Measurements from ENCODE around the gene DNAH11.
"Not testable (repeated sequence)": the region's sequence is repeated elsewhere in the genome, so short reads cannot be mapped to it uniquely, and the experiment has no call there.

Gene DNAH11, protein sequence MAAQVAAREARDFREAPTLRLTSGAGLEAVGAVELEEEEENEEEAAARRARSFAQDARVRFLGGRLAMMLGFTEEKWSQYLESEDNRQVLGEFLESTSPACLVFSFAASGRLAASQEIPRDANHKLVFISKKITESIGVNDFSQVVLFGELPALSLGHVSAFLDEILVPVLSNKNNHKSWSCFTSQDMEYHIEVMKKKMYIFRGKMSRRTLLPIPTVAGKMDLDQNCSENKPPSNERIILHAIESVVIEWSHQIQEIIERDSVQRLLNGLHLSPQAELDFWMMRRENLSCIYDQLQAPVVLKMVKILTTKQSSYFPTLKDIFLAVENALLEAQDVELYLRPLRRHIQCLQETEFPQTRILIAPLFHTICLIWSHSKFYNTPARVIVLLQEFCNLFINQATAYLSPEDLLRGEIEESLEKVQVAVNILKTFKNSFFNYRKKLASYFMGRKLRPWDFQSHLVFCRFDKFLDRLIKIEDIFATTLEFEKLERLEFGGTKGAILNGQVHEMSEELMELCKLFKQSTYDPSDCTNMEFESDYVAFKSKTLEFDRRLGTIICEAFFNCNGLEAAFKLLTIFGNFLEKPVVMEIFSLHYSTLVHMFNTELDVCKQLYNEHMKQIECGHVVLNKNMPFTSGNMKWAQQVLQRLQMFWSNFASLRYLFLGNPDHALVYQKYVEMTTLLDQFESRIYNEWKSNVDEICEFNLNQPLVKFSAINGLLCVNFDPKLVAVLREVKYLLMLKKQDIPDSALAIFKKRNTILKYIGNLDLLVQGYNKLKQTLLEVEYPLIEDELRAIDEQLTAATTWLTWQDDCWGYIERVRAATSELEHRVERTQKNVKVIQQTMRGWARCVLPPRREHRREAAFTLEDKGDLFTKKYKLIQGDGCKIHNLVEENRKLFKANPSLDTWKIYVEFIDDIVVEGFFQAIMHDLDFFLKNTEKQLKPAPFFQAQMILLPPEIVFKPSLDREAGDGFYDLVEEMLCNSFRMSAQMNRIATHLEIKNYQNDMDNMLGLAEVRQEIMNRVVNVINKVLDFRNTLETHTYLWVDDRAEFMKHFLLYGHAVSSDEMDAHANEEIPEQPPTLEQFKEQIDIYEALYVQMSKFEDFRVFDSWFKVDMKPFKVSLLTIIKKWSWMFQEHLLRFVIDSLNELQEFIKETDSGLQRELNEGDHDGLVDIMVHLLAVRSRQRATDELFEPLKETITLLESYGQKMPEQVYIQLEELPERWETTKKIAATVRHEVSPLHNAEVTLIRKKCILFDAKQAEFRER (N-terminal part only)

DNA sequence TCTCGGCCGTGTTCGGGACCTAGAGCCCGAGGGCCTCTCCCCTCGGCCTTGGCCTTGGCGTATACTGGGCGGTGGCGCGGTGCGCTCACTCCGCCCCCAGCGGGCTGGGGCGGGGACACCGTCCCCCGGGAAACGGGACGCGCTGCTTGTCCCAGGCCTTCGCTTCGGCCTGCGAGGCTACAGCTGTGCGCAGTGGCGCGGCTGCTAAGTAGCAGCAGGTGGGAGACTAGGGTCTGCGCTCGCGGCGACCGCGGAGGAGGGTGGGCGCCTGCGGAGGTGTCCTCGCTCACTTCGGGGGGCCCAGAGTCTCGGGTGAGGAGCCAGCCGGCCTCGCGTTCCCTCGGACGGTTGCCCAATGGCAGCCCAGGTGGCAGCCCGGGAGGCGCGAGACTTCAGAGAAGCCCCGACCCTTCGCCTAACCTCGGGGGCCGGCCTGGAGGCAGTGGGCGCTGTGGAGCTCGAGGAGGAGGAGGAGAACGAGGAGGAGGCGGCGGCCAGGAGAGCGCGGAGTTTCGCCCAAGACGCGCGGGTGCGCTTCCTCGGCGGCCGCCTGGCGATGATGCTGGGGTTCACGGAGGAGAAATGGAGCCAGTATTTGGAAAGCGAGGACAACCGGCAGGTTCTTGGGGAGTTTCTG, at the start of gene DNAH11:
Gene DNAH11, plus strand, starts transcription at position 149 of the 637 bp plus-strand sequence. Its CDS starts 207 bp downstream, at position 356.
- DNase-seq, result peak in 2 of 56 donors; percentile 2 to 31

DNA sequence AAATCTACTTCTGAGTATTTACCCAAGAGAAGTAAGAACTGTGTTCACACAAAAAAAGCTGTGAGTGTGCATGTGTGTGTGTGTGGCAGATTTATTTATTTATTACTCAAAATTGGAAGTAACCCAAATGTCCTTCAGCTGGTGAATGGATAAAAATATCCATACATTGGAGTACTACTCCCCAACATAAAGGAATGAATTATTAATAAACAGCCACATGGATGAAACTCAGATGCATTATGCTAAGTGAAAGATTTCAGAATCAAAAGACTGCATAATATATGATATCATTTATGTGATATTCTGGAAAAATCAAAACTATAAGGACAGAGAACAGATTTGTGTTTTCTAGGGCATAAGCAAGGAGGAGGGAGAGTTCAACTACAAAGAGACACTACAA, 47.1 kb upstream of the DNAH11 start:
- DNase-seq, result no peak

DNA sequence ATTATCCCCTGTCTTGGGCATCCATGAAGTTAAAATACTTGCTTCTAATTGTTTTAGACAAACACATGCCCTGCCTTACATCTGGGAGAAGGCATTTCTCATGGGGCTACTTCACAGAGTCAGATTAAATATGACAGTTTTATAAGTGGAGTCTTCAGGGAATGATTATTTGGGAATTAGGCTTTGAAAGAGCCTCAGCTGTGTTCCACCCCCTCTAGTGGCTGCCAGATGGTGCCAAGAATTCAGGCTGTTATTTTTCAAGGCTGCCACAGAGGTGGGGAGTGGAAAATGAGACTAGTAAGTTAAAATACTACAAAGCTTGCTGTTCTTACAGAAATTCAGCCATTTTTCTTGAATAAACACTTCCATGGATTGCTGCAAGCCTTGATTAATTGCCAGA, 45.8 kb upstream of the DNAH11 start:
- no peak for DNase-seq

DNA sequence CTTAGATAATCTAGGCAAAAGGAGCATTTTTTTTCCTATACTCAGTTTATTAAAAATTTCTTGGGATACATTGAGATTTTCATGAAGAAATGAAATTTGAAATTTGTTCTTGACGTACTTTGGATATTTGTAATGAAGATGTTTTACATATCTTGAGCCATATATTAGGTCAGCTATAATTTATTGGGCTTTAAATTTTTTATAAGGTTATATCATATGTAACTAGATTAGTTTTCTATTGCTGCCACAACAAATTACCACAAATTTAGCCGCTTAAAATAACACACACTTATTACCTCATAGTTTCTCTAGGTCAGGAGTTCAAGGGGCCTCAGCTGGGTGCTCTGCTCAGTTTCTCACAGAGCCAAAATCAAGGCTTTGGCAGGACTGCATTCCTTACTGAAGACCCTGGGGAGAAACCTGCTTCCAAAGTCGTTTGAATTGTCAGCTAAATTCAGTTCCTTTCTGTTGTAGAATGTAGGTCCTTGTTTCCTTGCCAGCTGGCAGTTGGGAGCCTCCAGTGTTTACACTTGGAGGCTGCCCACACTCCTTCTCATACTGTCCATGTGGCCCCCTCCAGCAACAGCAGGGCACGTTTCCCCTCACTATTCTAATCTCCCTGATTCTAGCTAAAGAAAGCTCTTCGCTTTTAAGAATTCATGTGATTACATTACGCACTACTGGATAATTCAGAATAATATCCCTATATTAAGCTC, 42.6 kb upstream of the DNAH11 start:
- DNase-seq, result no peak

DNA sequence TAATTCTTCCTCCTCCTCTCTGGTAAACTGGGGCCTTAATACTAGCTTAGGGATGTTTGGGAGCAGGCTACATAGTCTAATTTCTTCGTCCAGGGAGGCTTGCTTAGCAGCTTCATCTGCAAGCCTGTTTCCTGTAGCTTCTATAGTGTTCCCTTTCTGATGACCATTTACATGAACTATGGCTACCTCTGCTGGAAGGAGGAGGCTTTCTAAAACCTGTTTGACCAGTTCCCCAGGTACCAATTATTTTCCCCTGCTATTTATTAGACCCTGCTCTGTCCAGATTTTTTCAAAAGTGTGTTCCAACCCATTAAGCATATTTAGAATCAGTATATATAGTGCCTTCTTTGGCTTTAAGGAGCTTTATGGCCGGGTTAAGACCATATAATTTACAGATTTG, 38.8 kb upstream of the DNAH11 start:
- no peak for DNase-seq

DNA sequence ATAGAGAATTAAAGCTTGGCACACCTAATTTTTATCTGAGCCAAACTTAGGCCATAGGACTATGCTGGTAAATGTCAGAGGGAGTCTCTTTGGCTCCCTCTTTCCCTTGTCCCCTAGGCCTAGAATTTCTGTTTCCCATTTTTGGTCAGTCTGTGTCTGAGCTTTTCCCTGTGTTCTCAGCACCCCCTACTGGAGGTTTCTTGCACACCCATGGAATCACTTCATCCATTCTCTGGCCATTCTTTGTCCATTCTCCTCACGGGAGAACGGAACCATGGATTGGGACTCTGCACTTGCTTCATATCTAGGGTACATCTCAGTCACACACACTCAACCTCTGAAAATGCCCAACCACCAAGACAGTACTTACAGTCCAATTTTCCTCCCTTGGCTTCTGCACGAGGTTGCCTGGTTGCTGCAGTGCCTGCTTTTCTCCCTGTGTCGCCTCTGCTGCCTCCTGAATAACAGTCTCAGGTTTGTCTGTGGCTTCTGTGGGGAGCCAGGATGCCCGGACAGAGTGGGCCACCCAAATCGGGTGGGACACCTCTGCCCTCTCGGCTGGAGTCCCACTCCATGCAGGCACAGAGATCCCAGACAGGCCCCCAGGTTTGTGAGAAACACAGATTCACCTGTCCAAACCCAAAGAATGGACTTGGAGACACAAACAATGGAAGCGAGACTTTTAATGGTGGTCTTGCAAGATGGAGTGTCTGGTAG, 35.1 kb upstream of the DNAH11 start:
- peak in 30 of 56 donors; percentile 0 to 54 (median 8) for DNase-seq

DNA sequence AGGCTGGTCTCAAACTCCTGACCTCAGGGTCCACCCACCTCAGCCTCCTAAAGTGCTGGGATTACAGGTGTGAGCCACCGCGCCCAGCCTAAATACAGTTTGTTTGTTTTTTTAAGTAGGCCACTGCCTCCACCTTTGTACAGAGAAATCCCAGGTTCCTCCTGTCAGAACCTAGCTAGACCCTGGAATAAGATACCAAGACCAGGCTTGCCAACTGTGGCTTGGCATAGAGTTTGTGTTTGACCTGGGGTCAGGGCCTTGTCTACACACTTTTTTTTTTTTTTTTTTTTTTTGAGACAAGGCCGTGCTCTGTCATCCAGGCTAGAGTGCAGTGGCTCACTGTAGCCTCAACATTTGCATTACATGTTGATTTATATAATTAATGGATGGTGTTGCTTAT, 34.3 kb upstream of the DNAH11 start:
- no peak for DNase-seq

DNA sequence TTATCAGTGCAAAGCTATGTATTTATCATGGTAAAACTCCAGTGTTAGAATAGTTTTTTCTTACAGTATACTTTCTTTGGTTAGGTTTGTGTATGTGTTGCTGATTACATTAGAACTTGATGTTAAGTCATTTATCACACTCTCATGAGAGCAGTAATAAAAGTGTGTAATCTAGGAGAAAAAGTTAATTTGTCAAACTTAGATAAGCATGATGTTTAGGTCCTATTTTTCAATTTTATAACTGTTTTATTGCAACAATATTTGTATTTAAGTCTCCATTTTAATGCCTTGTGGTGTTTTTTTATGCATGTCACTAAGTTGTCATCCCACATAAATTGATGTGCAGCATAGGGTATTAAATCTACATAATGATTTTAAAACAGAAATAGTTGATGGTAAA, 28.8 kb upstream of the DNAH11 start:
- no peak for DNase-seq

DNA sequence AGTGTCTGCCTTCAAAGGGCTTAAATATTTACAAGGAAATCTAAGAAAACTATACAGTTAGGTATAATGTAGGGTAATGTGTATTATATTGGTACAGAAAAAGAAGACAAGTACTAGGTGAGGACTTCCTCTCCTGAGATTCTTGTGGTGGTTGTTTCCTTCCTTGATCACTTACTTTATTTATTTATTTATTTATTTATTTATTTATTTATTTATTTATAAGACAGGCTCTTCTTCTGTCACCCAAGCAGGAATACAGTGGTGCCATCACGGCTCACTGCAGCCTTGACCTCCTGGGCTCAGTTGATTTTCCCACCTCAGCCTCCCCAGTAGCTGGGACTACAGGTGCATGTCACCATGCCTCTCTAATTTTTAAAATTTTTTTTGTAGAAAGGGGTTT, 18.2 kb upstream of the DNAH11 start:
- no peak for DNase-seq

DNA sequence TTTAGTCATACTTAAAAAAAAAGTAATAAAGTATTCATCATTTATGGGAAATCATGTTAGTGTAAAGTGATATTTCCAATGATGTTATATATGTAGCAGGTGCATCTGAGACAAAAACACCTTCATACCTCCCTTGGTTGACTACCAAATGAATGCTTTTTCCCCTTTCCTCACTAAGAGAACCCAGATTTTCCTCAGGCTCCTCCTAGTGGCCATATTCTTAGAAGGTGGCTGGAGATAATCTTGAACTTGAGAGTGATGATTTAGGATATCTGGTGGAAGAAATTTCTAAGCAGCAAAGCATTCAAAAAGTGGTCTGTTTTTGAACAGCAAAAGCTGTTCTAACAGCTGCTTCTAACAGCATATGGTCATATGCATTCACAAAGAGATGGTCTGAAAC, 16.8 kb upstream of the DNAH11 start:
- DNase-seq, result no peak

DNA sequence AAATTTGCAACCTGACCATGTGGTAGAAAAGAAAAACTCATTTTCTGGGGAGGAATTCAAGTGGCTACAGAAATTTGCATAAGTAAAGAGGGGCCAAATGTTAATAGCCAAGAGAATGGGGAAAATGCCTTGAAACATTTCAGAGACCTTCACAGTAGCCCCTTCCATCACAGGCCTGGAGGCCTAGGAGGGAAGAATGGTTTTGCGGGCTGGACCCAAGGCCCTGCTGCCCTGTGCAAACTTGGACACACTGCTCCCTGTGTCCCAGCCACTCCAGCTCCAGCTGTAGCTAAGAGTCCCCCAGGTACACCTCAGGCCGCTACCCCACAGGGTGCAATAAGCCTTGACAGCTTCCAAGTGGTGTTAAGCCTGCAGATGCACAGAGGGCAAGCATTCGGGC, 16.4 kb upstream of the DNAH11 start:
- no peak for DNase-seq

DNA sequence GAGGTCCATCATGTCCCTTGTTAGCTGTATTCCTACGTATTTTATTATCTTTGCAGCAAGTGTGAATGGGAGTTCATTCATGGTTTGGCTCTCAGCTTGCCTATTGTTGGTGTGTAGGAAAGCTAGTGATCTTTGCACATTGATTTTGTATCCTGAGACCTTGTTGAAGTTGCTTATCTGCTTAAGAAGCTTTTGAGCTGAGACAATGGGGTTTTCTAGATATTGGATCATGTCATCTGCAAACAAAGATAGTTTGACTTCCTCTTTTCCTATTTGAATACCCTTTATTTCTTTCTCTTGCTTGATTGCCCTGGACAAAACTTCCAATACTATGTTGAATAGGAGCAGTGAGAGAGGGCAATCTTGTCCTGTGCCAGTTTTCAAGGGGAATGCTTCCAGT, 10.4 kb upstream of the DNAH11 start:
- not testable (repeated sequence) for DNase-seq

DNA sequence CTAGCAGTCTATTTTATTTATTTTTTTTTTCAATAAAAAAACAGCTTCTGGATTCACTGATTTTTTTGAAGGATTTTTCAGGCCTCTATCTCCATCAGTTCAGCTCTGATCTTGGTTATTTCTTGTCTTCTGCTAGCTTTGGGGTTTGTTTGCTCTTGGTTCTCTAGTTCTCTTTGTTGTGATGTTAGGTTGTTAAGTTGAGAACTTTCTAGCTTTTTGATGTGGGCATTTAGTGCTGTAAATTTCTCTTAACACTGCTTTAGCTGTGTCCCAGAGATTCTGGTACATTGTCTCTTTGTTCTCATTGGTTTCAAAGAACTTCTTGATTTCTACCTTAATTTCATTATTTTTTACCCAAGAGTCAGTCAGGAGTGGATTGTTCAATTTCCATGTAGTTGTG, 9.2 kb upstream of the DNAH11 start:
- DNase-seq, result not testable (repeated sequence)

DNA sequence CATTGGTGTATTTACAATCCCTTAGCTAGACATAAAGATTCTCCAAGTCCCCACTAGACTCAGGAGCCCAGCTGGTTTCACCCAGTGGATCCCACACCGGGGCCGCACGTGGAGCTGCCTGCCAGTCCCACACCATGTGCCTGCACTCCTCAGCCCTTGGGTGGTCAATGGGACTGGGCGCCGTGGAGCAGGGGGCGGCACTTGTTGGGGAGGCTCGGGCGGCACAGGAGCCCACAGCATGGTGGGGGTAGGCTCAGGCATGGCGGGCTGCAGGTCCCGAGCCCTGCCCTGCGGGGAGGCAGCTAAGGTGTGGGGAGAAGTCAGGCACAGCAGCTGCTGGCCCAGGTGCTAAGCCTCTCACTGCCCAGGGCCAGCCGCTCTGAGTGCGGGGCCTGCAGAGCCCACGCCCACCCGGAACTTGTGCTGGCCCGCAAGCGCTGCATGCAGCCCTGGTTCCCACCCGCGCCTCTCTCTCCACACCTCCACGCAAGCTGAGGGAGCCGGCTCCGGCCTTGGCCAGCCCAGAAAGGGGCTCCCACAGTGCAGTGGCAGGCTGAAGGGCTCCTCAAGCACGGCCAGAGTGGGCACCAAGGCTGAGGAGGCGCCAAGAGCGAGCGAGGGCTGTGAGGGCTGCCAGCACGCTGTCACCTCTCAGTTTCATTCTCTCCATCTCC, 6.3 kb upstream of the DNAH11 start:
- DNase-seq, result not testable (repeated sequence)

DNA sequence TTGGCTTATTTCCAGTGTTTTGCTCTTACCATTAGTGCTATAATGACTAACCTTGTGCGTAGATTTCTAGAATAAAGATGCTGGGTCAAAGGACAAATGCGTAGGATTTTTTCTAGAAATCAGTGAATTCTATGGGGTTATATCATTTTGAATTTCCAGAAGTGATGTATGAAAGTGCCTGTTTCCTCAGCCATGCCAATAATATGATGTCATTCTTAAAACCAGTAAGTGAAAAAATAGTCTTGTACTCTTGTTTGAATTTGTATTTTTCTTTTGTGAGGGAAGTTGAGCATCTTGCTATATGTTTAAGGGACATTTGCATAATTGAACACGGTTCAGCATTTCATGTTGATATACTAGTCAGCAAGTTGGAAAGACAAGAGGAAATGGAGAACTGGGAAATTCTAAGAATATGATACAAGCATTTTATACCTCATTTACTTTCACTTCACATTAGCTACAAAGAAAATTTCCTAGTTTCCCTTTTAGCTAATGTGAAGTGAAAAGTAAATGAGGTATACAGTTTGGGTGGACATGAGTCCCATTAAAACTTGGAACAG, 3.8 kb upstream of the DNAH11 start:
- no peak for DNase-seq

DNA sequence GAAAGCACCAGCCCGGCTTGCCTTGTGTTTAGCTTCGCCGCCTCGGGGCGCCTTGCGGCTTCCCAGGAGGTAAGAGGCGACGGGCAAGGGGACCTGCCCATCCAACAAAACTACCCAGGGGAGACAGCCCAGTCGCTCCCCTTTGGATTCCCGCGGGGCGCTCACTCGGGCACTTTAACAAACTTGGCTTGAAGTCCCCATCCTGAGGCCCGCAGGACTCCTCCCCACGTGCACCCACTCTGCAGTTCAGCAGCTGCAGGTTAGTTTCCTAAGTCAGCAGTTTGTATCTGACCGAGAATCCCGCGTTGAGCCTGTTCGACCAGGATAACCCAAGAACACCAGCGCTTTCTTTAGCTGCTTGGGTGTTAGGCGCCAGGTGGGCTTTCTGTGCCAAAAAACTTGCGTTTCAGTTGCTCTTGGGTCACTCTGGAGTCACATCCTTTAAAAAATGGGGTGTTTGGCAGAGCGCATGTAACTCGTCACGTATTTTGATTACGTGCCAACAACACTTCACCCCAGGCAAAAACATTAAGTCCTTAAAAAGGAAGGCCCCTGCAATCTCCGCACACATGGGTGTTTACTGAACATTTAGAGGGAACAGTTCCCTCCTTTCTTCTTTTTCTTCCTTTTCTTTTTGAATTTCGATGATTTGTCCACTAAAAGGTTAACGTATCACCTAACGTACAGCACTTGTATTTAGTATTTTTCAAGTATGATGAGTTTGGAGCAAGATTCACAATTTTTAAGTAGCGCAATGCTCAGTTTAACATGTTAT, 876 bp downstream of the DNAH11 start:
- DNase-seq, result no peak

DNA sequence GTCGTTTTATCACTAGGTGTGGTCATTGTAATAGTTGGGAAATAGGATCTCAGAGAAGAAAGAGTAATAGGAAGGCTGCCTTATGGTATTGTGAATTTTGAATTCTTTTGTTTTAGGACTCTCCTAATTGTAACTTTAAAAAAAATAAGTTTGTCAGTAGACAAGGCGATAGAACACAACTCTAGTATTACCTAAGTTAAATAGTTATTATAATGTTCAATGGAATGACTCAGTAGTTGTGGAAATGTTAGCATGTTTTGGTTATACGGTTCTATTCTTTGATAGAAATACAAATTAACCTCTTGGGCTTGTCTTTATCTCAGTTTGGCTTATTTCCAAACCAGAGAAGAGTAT, 1.4 kb downstream of the DNAH11 start:
- no peak for DNase-seq

DNA sequence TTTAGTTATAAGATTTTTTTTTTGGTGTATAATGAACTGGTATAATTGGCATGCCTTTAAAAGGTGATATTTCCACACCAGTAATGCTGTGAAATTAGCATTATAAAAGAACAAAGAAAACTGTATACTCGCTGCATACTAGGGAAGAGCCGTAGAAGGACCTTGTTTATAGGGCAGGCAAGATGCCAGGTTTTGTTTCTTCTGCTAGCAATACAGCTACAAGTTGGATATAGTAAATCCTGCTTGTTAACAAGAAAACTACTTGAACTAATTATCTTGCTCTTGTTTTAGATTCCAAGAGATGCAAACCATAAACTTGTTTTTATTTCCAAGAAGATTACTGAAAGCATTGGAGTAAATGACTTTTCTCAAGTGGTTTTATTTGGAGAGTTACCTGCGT, 1.9 kb downstream of the DNAH11 start:
- DNase-seq, result no peak
